ENCODE results near the gene STK32C.

- TF ChIP-seq CTCF (IDR thresholded peaks at IDR 0.05) = no peak
- TF ChIP-seq POLR2A (IDR thresholded peaks at IDR 0.05) = no peak
Observed at GRCh38 chr10:132294561-132295318, 13.0 kb downstream of the STK32C start.

Measured in testis (tissue), 2 donors.